Mucosa of descending colon (tissue), 3 donors: ENCODE measurements around the gene SH3PXD2A. TPM values are rescaled to one million over a fixed set of nuclear protein-coding genes. Genes with fewer than 3 reads are reported as not detected.
A peak's percentile ranks its signal among the peaks of the same experiment; 100 is the strongest.

ENCODE experiments used
- ATAC-seq: fragments of 200-7000 bp; cut with Tn5 transposase; one replicate; pipeline ENCODE4 v1.9.1; 2020; ENCODE audit warnings: mild to moderate bottlenecking, moderate library complexity
- DNase-seq, 3 donors: peaks; one replicate each; pipeline ENCODE4 v3.0.0-alpha.2; 2020
- H3K36me3 ChIP-seq: fragments of 200-600 bp; one replicate; pipeline ENCODE4 v1.8.0; 2021; ENCODE audit warnings: low read depth, mild to moderate bottlenecking
- H3K4me1 ChIP-seq: fragments of 200-600 bp; one replicate; pipeline ENCODE4 v1.8.0; 2021; ENCODE audit warnings: low read depth, mild to moderate bottlenecking
- H3K4me3 ChIP-seq: fragments of 200-600 bp; one replicate; pipeline ENCODE4 v1.8.0; 2021; ENCODE audit warnings: mild to moderate bottlenecking
- H3K9me3 ChIP-seq: fragments of 200-600 bp; one replicate; pipeline ENCODE4 v1.8.0; 2021; ENCODE audit warnings: mild to moderate bottlenecking
- intact Hi-C, 2 donors: fragments of 100-400 bp; cut with DNase I in 1 of 2; cut with micrococcal nuclease in 1 of 2; formaldehyde crosslinking; loops; one replicate each; pipeline versions ENCODE4 v1.11.0 to v1.11.1; 2022; cut with DNase I, micrococcal nuclease
- total RNA-seq, 3 donors: library from RNA; stranded (reverse); fragmentation: NEBNext Ultra II Directional in 2 of 3; extraction: Animal tissue kit (Norgen Biotek cat#: 25700) in 2 of 3; gene quantifications; one replicate each; pipeline versions ENCODE4 v1.2.1 to v1.2.4, GENCODE V29; 2021 to 2023
- TF ChIP-seq, protein P1 (sequence below): fragments of 200-600 bp; IDR thresholded peaks from one replicate; pipeline ENCODE4 v1.8.0; 2022; ENCODE audit warnings: antibody characterized with exemption, mild to moderate bottlenecking
- donor health status: DM: no; HTN: no; CAD: no; lungs with moderate emphysema.
- donor health status: DM: no; HTN: no; CAD: no.
- donor health status: DM: no; HTN: yes; CAD: no.

The SH3PXD2A gene
- total RNA-seq, 3 donors from 2014 or later = 46.1 to 91.4 (median 60.6) TPM

DNA sequence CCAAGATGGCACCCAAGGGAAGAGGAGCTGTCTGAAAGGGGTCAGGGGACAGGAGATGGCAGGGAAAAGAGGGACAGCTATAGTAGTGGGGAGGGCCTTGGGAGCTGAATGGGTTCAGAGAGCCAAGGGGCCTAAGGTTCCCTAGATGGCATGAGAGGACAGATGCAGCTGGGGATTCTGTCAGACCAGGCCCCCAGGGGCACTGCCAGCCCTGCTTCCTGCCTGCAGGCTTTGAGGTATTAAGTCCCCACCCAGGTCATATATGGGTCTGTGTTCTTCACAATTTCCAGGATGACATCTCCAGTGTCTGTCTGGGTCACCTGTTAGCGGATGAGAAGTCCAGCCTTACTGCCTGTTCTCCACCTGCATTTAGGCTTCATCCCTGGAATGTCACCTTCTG lies 305.1 kb downstream of the SH3PXD2A start:
- Histone ChIP-seq H3K36me3 (no peaks in the 10 kb centered on the region), H3K9me3 (no peaks in the 10 kb centered on the region), H3K4me3 (no peak overlapping the region), H3K4me1 (peaks cover 10% of the 10 kb centered on the region)
- intact Hi-C loops = no loop called here
- no peak for ATAC-seq
- no peak for DNase-seq
- TF ChIP-seq, protein P1, sequence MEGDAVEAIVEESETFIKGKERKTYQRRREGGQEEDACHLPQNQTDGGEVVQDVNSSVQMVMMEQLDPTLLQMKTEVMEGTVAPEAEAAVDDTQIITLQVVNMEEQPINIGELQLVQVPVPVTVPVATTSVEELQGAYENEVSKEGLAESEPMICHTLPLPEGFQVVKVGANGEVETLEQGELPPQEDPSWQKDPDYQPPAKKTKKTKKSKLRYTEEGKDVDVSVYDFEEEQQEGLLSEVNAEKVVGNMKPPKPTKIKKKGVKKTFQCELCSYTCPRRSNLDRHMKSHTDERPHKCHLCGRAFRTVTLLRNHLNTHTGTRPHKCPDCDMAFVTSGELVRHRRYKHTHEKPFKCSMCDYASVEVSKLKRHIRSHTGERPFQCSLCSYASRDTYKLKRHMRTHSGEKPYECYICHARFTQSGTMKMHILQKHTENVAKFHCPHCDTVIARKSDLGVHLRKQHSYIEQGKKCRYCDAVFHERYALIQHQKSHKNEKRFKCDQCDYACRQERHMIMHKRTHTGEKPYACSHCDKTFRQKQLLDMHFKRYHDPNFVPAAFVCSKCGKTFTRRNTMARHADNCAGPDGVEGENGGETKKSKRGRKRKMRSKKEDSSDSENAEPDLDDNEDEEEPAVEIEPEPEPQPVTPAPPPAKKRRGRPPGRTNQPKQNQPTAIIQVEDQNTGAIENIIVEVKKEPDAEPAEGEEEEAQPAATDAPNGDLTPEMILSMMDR = no peak

- TF ChIP-seq, protein P1 = no peak
- H3K9me3 ChIP-seq = no peaks in the 10 kb centered on the region
- no peak for ATAC-seq
- H3K4me1 ChIP-seq = peaks cover 15% of the 10 kb centered on the region
- no peak overlapping the region for H3K4me3 ChIP-seq
- no peaks in the 10 kb centered on the region for H3K36me3 ChIP-seq
- intact Hi-C loops = no loop called here
- no peak for DNase-seq
Measured at GRCh38 chr10:103549349-103549685, 306.1 kb downstream of the SH3PXD2A start.

DNA sequence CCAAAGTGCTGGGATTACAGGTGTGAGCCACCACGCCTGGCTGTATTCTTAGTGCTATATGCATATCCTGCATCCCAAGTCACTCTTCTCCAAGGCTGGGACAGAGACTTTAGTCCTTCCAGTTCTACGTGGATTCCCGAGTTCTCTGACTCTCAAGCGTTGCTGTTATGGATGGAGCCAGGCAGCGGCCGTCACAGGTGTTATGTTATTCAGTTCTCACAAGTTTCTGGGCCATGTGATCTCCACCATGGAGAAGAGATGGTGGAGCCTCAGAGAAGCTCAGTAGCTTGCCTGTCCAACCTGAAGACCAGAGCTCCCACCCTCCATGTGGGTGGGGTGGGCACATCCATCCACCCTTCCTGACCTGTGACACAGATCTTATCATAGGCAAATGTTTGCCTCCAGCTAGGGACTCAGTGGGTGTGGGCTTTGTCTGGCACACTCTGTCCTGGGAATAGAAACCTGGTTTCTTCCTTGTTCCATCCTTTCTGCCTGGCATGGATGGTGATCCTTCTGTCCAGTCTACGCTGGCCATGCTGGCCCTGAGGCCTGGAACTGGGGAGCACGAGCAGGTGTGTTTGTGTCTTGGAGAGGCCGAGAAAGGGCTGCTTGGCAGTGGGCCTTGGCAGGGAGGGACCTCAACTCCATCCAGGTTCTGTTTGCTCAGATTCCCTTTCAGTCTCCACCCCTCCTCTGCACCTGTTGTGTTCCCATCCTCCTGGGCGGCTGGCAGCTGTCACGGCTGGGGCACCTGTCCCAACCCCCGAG lies 306.6 kb downstream of the SH3PXD2A start:
- Histone ChIP-seq H3K36me3 (no peaks in the 10 kb centered on the region), H3K4me3 (no peak overlapping the region), H3K9me3 (no peaks in the 10 kb centered on the region), H3K4me1 (peaks cover 15% of the 10 kb centered on the region)
- TF ChIP-seq, protein P1 = no peak
- DNase-seq (peak; percentile 73 to 82 (median 74)), ATAC-seq (peak; percentile 81)
- intact Hi-C loops = no loop called here

DNA sequence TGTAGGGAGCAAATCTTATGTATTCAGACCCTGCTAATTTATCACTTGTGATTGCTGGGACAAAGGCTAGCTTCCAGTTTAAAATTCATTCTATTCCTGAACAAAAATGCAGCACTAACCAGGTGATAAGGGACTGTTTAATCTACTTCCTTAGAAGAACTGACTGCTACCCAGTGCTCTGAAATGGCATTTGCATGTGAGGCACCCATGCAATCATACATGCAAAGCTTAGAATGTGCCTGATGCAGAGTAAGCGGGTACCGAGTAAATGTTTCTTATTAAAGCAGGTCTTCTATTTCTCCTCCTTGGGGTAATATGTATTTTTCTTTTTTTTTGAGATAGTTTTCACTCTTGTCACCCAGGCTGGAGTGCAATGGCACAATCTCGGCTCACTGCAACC lies 307.4 kb downstream of the SH3PXD2A start:
- ATAC-seq = no peak
- TF ChIP-seq, protein P1 = no peak
- peaks cover 19% of the 10 kb centered on the region for H3K4me1 ChIP-seq
- intact Hi-C loops = no loop called here
- H3K36me3 ChIP-seq = no peaks in the 10 kb centered on the region
- no peak for DNase-seq
- no peak overlapping the region for H3K4me3 ChIP-seq
- H3K9me3 ChIP-seq = no peaks in the 10 kb centered on the region

DNA sequence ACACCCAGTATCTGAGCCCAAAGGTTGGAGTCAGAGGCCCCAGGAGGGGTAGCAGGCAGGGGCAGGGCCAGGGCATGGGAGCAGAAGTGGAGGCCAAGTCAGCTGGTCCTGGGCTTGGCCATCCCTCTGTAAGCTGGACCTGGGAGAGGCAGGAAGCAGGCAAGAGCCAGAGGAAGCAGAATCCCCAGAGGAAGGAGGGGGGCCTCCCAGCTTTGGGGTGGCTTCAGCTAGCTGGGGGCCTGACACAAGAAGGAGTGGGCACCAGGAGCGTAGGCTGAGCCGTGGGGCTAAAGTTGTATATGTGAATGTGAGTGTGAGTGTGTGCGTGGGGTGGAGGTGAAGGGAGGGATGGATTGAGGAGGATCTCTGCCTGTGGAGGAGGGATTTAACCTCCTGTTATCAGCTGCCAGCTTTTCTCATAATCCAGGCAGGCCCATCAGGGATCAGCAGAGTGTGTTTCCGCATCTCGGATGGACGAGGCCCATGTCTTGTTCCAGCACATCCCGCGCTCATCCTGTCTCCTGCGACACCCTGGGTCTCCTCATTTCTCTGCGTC lies 307.9 kb downstream of the SH3PXD2A start:
- no peak for ATAC-seq

More for the DNA sequence above, 307.9 kb downstream of the SH3PXD2A start:
- Histone ChIP-seq H3K36me3 (no peaks in the 10 kb centered on the region), H3K4me1 (peaks cover 25% of the 10 kb centered on the region), H3K4me3 (no peak overlapping the region), H3K9me3 (no peaks in the 10 kb centered on the region)
- no peak for DNase-seq
- intact Hi-C loops = no loop called here
- TF ChIP-seq, protein P1 = no peak
